HG02759 (cell line): ENCODE data around the gene NAT14.
"Not testable (repeated sequence)": the region's sequence is repeated elsewhere in the genome, so short reads cannot be mapped to it uniquely, and the experiment has no call there.

Experiments used
- ATAC-seq: cut with Tn5 transposase; IDR thresholded peaks from one replicate; pipeline ENCODE4 v1.9.1; 2021; ENCODE audit warnings: mild to moderate bottlenecking, moderate library complexity; ENCODE audit not compliant: unreplicated experiment

Gene NAT14

DNA sequence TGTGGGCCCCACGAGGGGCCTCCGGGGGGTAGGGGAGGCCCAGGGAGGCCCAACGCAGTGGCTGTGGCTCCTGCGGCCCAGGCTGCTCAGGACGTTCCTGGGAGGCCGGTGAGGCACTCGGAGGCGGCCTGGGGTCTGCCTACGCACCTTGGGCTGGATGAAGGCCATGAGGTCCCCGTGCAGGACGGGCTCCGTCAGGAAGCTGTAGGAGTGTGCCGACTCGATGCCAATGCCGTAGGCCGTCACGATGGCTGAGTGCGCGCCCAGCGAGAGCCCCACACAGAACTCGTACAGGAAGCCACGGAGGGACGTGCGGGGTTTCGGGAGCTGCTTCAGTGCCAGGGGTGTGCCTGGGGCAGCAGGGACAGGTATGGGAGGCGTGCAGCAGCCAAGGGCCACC is 46.0 kb downstream of the NAT14 start:
- ATAC-seq: no peak

DNA sequence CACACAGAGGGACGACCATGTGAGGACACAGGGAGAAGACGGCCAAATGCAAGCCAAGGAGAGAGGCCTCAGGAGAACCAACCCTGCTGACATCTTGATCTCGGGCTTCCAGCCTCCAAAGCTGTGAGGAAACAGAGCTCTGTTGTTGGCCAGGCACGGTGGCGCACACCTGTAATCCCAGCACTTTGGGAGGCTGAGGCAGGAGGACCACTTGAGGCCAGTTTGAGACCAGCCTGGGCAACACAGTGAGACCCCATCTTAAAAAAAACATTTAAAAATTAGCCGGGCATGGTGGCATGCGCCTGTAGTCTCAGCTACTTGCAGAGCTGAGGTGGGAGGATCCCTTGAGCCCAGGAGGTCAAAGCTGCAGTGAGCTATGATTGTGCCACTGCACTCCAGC is 49.3 kb downstream of the NAT14 start:
- ATAC-seq: not testable (repeated sequence)

DNA sequence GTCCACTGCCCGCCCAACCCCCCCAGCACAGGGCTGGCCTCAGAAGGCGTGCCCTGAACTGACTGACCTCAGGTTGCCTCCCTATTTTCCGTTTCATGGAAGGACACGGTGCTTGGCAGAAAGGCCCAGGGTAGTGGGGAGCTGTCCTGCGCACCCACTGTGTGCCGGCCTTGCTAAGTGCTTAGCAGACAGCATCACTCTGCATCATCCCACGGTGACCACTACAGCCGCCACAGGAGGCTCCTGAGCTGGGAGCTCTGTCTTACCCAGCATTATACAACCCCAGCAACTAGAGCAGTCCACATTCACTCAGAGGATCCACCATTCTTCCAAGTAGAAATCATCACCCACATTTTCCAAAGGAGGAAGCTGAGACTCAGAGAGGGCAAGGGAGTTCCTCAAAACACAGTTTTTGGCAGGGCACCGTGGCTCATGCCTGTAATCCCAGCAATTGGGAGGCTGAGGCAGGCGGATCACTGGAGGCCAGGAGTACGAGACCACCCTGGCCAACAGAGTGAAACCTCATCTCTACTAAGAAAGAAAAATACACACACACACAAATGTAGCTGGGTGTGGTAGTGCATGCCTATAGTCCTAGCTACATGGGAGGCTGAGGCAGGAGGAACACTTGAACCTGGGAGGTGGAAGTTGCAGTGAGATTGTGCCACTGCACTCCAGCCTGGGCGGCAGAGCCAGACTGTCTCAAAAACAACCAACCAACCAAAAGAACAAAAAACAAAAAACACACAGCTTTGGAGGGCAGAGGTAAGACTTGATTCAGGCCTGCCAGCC is 50.4 kb downstream of the NAT14 start:
- no peak for ATAC-seq

DNA sequence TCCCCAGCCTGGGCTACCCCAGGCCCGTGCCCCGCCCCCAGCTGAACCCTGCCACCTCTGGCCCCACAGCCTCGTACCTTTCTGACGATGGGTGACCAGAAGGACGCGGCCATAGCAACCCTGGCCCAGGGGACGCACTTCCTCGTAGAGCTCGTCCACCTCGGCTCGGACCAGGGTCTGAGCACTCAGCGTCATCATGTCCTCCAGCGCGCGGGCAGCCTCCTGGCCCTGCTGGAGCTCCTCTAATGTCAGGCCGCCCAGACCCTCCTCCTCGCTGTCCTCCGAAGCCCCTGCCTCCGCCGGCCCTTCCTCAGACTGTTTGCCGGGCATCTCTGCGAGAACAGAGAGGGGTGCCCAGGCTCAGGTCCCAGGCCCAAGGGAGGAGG is 51.0 kb downstream of the NAT14 start:
- ATAC-seq: no peak

- ATAC-seq: no peak
Observed at GRCh38 chr19:55536366-55536765, 51.4 kb downstream of the NAT14 start.
